ENCODE measurements around the gene FOXE1.

- TF ChIP-seq, protein P1, sequence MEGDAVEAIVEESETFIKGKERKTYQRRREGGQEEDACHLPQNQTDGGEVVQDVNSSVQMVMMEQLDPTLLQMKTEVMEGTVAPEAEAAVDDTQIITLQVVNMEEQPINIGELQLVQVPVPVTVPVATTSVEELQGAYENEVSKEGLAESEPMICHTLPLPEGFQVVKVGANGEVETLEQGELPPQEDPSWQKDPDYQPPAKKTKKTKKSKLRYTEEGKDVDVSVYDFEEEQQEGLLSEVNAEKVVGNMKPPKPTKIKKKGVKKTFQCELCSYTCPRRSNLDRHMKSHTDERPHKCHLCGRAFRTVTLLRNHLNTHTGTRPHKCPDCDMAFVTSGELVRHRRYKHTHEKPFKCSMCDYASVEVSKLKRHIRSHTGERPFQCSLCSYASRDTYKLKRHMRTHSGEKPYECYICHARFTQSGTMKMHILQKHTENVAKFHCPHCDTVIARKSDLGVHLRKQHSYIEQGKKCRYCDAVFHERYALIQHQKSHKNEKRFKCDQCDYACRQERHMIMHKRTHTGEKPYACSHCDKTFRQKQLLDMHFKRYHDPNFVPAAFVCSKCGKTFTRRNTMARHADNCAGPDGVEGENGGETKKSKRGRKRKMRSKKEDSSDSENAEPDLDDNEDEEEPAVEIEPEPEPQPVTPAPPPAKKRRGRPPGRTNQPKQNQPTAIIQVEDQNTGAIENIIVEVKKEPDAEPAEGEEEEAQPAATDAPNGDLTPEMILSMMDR (conservative IDR thresholded peaks at IDR 0.05; ENCODE audit: low read length): no peak
- no peak for TF ChIP-seq EZH2phosphoT487 (IDR thresholded peaks at IDR 0.05; ENCODE audit: borderline replicate concordance)
Measured at GRCh38 chr9:97811533-97812246, 41.3 kb upstream of the FOXE1 start.
